ENCODE measurements around the gene AP3S2. TPM values are rescaled to one million over a fixed set of nuclear protein-coding genes. Genes with fewer than 3 reads are reported as not detected.

Gene AP3S2
- total RNA-seq, 1 donor from 2014 or later: 36.4 TPM

GRCh38 chr15:89916660-89917059, 22.9 kb upstream of the AP3S2 start:
- ATAC-seq (ENCODE audit: low read depth): no peak
- H3K27me3 Mint-ChIP-seq: peaks cover 34% of the 10 kb centered on the region
- H3K4me3 Mint-ChIP-seq: no peak overlapping the region
- no peaks in the 10 kb centered on the region for H3K36me3 Mint-ChIP-seq (ENCODE audit: low read depth)
- H3K27ac Mint-ChIP-seq: no peak overlapping the region
- no peaks in the 10 kb centered on the region for H3K9me3 Mint-ChIP-seq
- CTCF ChIA-PET: no interaction called here
- POLR2A ChIA-PET: interaction anchor here (0.6 kb wide), 1 partner anchor 283 kb away, joined by 5 read pairs; no protein-coding TSS in a partner anchor
- no peak for TF ChIP-seq CTCF (IDR thresholded peaks at IDR 0.05)
- peaks cover 5% of the 10 kb centered on the region for H3K4me1 Mint-ChIP-seq
- intact Hi-C loops (cut with micrococcal nuclease): no loop called here
- no peak for DNase-seq

- Mint-ChIP-seq H3K4me1 (peaks cover 5% of the 10 kb centered on the region), H3K4me3 (peak within 1 kb of the TSS; percentile 70), H3K27ac (no peak within 1 kb of the TSS), H3K9me3 (no peaks in the 10 kb centered on the region), H3K27me3 (peaks cover 37% of the 10 kb centered on the region), H3K36me3 (ENCODE audit: low read depth) (no peaks in the 10 kb centered on the region)
- TF ChIP-seq CTCF (IDR thresholded peaks at IDR 0.05): no peak
- peak; percentile 24 for DNase-seq
- intact Hi-C loops (cut with micrococcal nuclease): no loop called here
- ChIA-PET POLR2A (no interaction called here), CTCF (interaction anchor here (0.9 to 1.6 kb wide), 3 partner anchors 38 to 159 kb away, joined by 3 to 5 read pairs (median 3); no protein-coding TSS in a partner anchor)
- ATAC-seq (ENCODE audit: low read depth): peak; percentile 54
Observed at GRCh38 chr15:89912674-89913396, 19.0 kb upstream of the AP3S2 start, which contains the start of gene ARPIN. Gene ARPIN, minus strand, starts transcription at chr15:89912952. Its CDS starts 117 bp downstream, at chr15:89912835.

GRCh38 chr15:89912145-89912673, 18.4 kb upstream of the AP3S2 start:
- ChIA-PET POLR2A (no interaction called here), CTCF (interaction anchor here (1.2 to 1.6 kb wide), 2 partner anchors 38 to 160 kb away, joined by 3 to 5 read pairs; no protein-coding TSS in a partner anchor)
- peaks cover 34% of the 10 kb centered on the region for H3K27me3 Mint-ChIP-seq
- H3K4me1 Mint-ChIP-seq: peaks cover 5% of the 10 kb centered on the region
- H3K27ac Mint-ChIP-seq: no peak overlapping the region
- ATAC-seq (ENCODE audit: low read depth) (no peak), DNase-seq (no peak)
- no peaks in the 10 kb centered on the region for H3K9me3 Mint-ChIP-seq
- TF ChIP-seq CTCF (IDR thresholded peaks at IDR 0.05): no peak
- H3K4me3 Mint-ChIP-seq: peak overlapping the region; percentile 70
- intact Hi-C loops (cut with micrococcal nuclease): no loop called here
- no peaks in the 10 kb centered on the region for H3K36me3 Mint-ChIP-seq (ENCODE audit: low read depth)

- intact Hi-C loops (cut with micrococcal nuclease): no loop called here
Observed at GRCh38 chr15:89910891-89911626, 17.3 kb upstream of the AP3S2 start.

More at GRCh38 chr15:89910891-89911626, 17.3 kb upstream of the AP3S2 start:
- ATAC-seq (ENCODE audit: low read depth): no peak
- Mint-ChIP-seq H3K36me3 (ENCODE audit: low read depth) (no peaks in the 10 kb centered on the region), H3K27ac (no peak overlapping the region), H3K27me3 (peaks cover 29% of the 10 kb centered on the region), H3K4me1 (peaks cover 5% of the 10 kb centered on the region), H3K9me3 (no peaks in the 10 kb centered on the region), H3K4me3 (peak overlapping the region; percentile 37)
- CTCF ChIA-PET: no interaction called here
- POLR2A ChIA-PET: no interaction called here
- no peak for DNase-seq
- no peak for TF ChIP-seq CTCF (IDR thresholded peaks at IDR 0.05)
